Adrenal gland (tissue), 12 donors: Measurements from ENCODE around the gene GZMB. TPM values are rescaled to one million over a fixed set of nuclear protein-coding genes. Genes with fewer than 3 reads are reported as not detected.

ENCODE experiments used
- DNase-seq, 7 donors: peaks; one replicate each; pipeline ENCODE4 v3.0.0-alpha.2; 2019 to 2020
- H3K27ac ChIP-seq, 5 donors: fragments of 200-600 bp; sonication (generic) in 4 of 5; 1 replicate in 3 of 5; 2 replicates in 2 of 5; pipeline versions ENCODE4 v1.5.1 to v1.8.0; 2016 to 2020; ENCODE audit warnings: mild to moderate bottlenecking in 1 of 5
- H3K27me3 ChIP-seq: fragments of 200-600 bp; 2 replicates; pipeline ENCODE4 v1.8.0; 2021
- H3K36me3 ChIP-seq, 2 donors: fragments of 200-600 bp; replicated peaks in 1 of 2; 1 replicate in 1 of 2; 2 replicates in 1 of 2; pipeline versions ENCODE4 v1.5.1 to v1.8.0; 2018 to 2022
- H3K4me1 ChIP-seq, 2 donors: fragments of 200-600 bp; replicated peaks in 1 of 2; 1 replicate in 1 of 2; 2 replicates in 1 of 2; pipeline versions ENCODE4 v1.5.1 to v1.8.0; 2018 to 2021
- H3K4me3 ChIP-seq, 4 donors: fragments of 200-600 bp; sonication (generic) in 3 of 4; one replicate each; pipeline ENCODE4 v1.5.1; 2016 to 2018
- H3K9me3 ChIP-seq, 3 donors: fragments of 200-600 bp; sonication (generic) in 1 of 3; replicated peaks in 1 of 3; 1 replicate in 2 of 3; 2 replicates in 1 of 3; pipeline versions ENCODE4 v1.5.1 to v1.8.0; 2016 to 2021
- POLR2A ChIP-seq, 2 donors: fragments of 450-650 bp; IDR thresholded peaks; one replicate each; pipeline ENCODE4 v1.6.1; 2017; ENCODE audit warnings: antibody characterized with exemption in 2 of 2, mild to moderate bottlenecking in 2 of 2, moderate library complexity in 1 of 2
- WGBS, 4 donors: extraction: QIAGEN DNeasy Blood & Tissue Kit in 2 of 4; methylation state at CpG; one replicate each; pipeline versions ENCODE4 v1.1.5 to v1.1.7; 2013 to 2017; 5-methylcytosine and 5-hydroxymethylcytosine counted together
- intact Hi-C, 2 donors: fragments of 100-400 bp; cut with DNase I; formaldehyde crosslinking; loops; one replicate each; pipeline versions ENCODE4 v1.14.1 to v1.15.0; 2022 to 2023
- polyA plus RNA-seq, 3 donors: library from polyadenylated mRNA; stranded (reverse); fragments of 200-250 nt in 2 of 3; fragments of 350-450 nt in 1 of 3; fragmentation: Illumina TruSeq in 1 of 3; extraction: RNeasy Lipid Tissue Mini Kit (QIAGEN cat#74804) in 1 of 3; gene quantifications; one replicate each; pipeline ENCODE4 v1.2.3, GENCODE V29; 2013 to 2014
- total RNA-seq, 9 donors: library from RNA; depleted of rRNA in 4 of 9; stranded (reverse); fragments of >200 nt in 4 of 9; fragments of 120-200 nt in 1 of 9; fragmentation: NEBNext Ultra II Directional in 1 of 9; extraction: Animal tissue kit (Norgen Biotek cat#: 25700) in 1 of 9; gene quantifications; one replicate each; pipeline versions ENCODE4 v1.1.0 to v1.2.4, GENCODE V29; 2013 to 2023
- TF ChIP-seq, protein P1 (sequence below), 6 experiments: fragments of 450-650 bp in 4 of 6; fragments of 200-600 bp in 2 of 6; sonication (generic) in 1 of 6; IDR thresholded peaks; 1 replicate in 5 of 6; 2 replicates in 1 of 6; pipeline versions ENCODE4 v1.5.1 to v1.8.0; 2016 to 2021; ENCODE audit warnings: antibody characterized with exemption in 6 of 6, mild to moderate bottlenecking in 2 of 6, moderate library complexity in 1 of 6
- donor health status: healthy with polysubstance abuse.
- donor health status: Bipolar disorder and iron deficiency.
- donor health status: DM: yes; HTN: yes; CAD: no.
- donor health status: DM: no; HTN: no; CAD: no.
- donor health status: DM: no; HTN: no; CAD: no.
- donor health status: DM: yes; HTN: yes; CAD: no.

The GZMB gene
- total and polyA plus RNA-seq, 12 donors: 0.39 to 5.6 (median 1.6) TPM; not detected in 2

DNA sequence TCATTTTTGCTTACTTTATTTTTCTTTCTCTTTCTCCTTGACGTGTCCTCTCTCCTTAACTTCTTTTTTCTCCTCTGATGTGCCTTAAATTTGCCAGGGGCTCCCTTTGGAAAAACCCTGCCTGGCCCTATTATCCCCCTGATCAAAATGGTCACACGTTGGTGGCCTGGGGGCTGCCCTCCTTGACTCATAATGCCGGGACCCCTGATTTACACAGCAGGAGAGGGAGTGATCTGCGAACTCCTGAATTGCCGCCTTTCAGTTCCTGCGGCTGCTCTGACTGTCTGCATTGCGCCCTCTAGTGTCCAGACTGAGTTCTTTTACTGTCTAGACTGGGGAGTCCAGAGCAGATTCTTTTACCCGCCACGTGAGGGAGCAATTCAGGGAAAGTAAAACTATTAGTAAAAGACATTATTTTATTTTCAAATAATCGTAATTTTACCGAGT is 44.8 kb upstream of the GZMB start:
- peaks cover 0 to 4% of the 10 kb centered on the region in 2 donors for H3K4me1 ChIP-seq
- H3K27me3 ChIP-seq: no peaks in the 10 kb centered on the region
- TF ChIP-seq POLR2A (IDR thresholded peaks at IDR 0.05): no peak
- TF ChIP-seq, protein P1, sequence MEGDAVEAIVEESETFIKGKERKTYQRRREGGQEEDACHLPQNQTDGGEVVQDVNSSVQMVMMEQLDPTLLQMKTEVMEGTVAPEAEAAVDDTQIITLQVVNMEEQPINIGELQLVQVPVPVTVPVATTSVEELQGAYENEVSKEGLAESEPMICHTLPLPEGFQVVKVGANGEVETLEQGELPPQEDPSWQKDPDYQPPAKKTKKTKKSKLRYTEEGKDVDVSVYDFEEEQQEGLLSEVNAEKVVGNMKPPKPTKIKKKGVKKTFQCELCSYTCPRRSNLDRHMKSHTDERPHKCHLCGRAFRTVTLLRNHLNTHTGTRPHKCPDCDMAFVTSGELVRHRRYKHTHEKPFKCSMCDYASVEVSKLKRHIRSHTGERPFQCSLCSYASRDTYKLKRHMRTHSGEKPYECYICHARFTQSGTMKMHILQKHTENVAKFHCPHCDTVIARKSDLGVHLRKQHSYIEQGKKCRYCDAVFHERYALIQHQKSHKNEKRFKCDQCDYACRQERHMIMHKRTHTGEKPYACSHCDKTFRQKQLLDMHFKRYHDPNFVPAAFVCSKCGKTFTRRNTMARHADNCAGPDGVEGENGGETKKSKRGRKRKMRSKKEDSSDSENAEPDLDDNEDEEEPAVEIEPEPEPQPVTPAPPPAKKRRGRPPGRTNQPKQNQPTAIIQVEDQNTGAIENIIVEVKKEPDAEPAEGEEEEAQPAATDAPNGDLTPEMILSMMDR (IDR thresholded peaks at IDR 0.05): peak; percentile 81 to 98 (median 88)
- intact Hi-C loops: no loop called here
- H3K9me3 ChIP-seq: no peaks in the 10 kb centered on the region
- no peak overlapping the region for H3K27ac ChIP-seq
- WGBS, 4 donors: 0 to 1% (median 0%) methylated on average over 11 of the region's 11 CpGs
- DNase-seq: peak; percentile 71 to 84 (median 82)
- peak overlapping the region in 1 of 4 donors; percentile 46 for H3K4me3 ChIP-seq
- no peaks in the 10 kb centered on the region for H3K36me3 ChIP-seq

DNA sequence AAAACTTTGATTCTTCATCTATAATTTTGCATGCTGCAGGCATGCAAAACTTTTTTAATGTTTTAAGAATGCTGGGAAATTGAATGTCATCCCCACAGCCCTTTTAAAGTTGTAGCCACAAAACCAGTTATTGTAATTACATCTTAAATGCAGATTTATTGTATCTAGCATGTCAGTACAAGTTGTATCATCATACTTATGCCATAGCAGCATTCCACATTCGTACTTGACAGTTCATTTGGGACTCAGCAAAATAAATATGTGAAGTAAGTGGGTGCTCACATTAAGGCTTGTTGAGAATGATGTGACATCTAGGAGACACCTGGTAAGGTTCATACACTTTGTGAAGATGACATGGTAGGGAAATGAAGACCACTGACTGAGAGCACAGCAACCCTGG is 44.0 kb upstream of the GZMB start:
- H3K27ac ChIP-seq: no peak overlapping the region
- intact Hi-C loops: no loop called here
- WGBS, 4 donors: 68 to 87% (median 80%) methylated on average over 1 of the region's 1 CpG
- TF ChIP-seq, protein P1 (IDR thresholded peaks at IDR 0.05): no peak
- no peak for TF ChIP-seq POLR2A (IDR thresholded peaks at IDR 0.05)
- no peaks in the 10 kb centered on the region for H3K9me3 ChIP-seq
- H3K4me3 ChIP-seq: no peak overlapping the region
- no peaks in the 10 kb centered on the region for H3K27me3 ChIP-seq
- H3K4me1 ChIP-seq: peaks cover 0 to 4% of the 10 kb centered on the region in 2 donors
- DNase-seq: no peak
- H3K36me3 ChIP-seq: no peaks in the 10 kb centered on the region

DNA sequence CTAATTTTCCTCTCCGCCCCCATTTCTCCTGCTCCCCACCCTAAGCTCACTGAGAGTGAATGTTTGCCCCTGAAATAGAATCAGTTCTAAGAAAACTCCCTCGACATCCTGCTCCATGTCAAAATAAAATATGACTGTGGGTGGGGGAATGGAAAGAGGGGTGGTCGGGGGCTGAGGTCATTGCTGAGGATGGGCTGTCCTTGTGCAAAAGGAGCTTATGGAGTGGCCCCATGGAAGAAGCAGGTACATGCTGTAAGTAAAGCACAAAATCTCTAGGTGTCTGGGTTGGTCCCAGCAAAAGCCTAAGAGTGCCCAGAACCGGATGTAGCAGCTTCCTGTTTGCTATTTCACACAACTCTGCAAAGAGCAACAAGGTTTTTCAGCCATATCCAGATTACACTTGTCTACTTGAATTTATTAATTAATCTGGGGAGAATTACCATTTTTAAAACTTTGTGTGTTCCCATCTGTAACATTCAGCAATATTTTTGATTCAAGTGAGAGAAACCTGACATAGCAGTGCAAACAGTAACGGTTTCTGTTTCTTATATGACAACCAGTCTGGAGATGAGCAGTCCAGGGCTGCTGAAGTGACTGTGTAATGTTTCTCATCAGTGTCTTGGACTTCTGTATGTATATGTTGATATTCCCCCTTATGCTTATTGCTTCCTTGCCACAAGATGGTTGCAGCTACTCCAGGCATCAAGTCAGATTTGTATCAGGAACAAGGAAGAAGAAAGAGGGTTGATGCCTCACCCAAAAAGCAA is 40.4 kb upstream of the GZMB start:
- Histone ChIP-seq H3K9me3 (no peaks in the 10 kb centered on the region), H3K27me3 (no peaks in the 10 kb centered on the region), H3K4me1 (peaks cover 0 to 4% of the 10 kb centered on the region in 2 donors), H3K4me3 (no peak overlapping the region), H3K36me3 (no peaks in the 10 kb centered on the region), H3K27ac (no peak overlapping the region)
- intact Hi-C loops: no loop called here
- TF ChIP-seq POLR2A (IDR thresholded peaks at IDR 0.05): no peak
- TF ChIP-seq, protein P1 (IDR thresholded peaks at IDR 0.05): no peak
- DNase-seq: no peak
- WGBS, 4 donors: 25 to 39% (median 36%) methylated on average over 5 of the region's 5 CpGs

DNA sequence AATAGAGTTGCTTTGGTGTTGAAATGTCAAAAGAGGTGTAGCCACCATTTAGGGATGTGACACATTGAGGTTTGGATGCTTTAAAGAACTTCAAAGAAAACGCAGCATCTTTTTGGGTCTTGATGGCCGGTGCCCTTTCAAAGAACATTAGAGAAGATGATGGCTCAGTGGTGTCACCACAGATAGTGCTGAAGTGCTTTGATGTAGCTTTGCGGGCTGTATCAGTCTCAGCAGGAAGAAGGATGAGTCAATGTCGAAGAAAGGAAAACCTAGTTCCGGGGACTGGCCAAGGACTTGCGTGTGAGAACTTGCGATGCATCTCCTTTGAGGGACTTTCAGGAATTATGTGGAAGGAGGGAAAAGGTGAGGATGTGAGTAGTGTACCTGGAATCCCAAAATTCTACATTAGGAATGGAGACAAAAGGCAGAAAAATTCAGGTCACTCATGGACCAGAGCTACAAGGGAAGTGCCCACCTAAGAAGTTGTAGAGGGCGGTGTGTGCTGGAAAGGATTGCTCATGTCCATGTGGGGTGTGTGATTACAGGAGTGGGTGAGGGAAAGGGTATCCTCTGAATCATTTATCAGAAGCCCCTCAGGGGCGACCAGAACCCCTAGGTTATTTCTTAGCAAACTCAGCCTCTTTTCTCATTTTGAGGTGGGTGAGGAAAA is 39.7 kb upstream of the GZMB start:
- H3K27me3 ChIP-seq: no peaks in the 10 kb centered on the region
- TF ChIP-seq POLR2A (IDR thresholded peaks at IDR 0.05): no peak
- TF ChIP-seq, protein P1 (IDR thresholded peaks at IDR 0.05): no peak
- intact Hi-C loops: no loop called here
- no peak overlapping the region for H3K27ac ChIP-seq
- DNase-seq: no peak
- no peaks in the 10 kb centered on the region for H3K9me3 ChIP-seq
- H3K36me3 ChIP-seq: no peaks in the 10 kb centered on the region
- peaks cover 0 to 4% of the 10 kb centered on the region in 2 donors for H3K4me1 ChIP-seq
- 59 to 61% (median 60%) methylated on average over 9 of the region's 9 CpGs for WGBS, 4 donors
- no peak overlapping the region for H3K4me3 ChIP-seq
